RPMI8226 (cell line): ENCODE data around the gene P4HTM.

Experiments
- DNase-seq: peaks from one replicate; pipeline ENCODE4 v3.0.0-alpha.2; 2015

The P4HTM gene

DNA sequence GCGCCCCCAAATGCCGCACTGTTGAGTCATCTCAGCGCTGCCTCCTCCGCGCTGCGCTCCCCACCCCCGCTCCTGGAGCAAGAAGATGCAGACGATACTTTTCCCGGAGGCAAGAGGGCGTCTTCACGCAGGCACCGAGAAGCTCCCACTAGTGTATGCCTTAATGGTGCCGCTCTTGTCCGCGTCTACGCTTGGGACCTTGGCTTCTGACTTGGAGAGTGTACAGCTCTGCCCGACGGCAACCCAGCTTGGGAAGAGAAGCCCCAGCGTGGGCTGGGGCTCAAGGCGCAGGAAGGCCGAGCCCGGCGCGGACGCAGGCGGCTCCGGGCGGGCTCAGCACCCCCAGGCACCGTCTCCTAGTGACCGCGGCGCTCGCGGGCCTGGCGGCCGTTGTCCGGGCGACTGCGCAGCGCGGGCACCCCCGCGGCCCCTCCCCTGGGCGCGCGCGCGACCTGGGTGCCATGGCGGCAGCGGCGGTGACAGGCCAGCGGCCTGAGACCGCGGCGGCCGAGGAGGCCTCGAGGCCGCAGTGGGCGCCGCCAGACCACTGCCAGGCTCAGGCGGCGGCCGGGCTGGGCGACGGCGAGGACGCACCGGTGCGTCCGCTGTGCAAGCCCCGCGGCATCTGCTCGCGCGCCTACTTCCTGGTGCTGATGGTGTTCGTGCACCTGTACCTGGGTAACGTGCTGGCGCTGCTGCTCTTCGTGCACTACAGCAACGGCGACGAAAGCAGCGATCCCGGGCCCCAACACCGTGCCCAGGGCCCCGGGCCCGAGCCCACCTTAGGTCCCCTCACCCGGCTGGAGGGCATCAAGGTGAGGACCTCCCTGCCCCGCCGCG lies at the start of gene P4HTM:
TSS of gene P4HTM (plus strand) at position 446 of the 840 bp plus-strand sequence. CDS start at position 462, 16 bp downstream.
- peak; percentile 85 for DNase-seq

- no peak for DNase-seq
Measured at GRCh38 chr3:48945432-48945831, 44.6 kb upstream of the P4HTM start.

- no peak for DNase-seq
Measured at GRCh38 chr3:48945891-48946549, 44.0 kb upstream of the P4HTM start.

GRCh38 chr3:48949376-48949717 lies 40.7 kb upstream of the P4HTM start:
- no peak for DNase-seq

GRCh38 chr3:48950051-48950450 lies 40.0 kb upstream of the P4HTM start:
- no peak for DNase-seq

DNA sequence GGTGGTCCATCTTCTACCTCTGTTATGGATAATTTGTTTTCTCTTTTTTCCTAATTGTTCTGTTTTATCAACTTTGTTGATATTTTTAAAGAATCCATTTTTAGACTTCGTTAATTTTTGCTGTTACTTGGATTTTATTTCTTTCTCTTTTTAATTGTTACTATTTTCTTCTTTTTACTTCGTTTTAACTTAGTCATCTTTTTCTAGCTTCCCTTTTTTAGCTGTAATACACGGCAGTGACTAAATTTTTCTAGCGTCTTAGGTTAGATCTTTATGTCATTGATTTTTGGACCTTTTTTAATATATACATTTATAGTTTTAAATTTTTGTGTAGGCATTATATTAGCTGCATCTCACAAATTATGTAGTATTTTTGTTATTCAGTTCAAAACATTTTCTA lies 38.3 kb upstream of the P4HTM start:
- DNase-seq: no peak

GRCh38 chr3:48952510-48953118 lies 37.4 kb upstream of the P4HTM start:
- peak; percentile 17 for DNase-seq

GRCh38 chr3:48957006-48957705 lies 32.9 kb upstream of the P4HTM start:
- DNase-seq: no peak

GRCh38 chr3:48960841-48961413 lies 29.1 kb upstream of the P4HTM start:
- no peak for DNase-seq

DNA sequence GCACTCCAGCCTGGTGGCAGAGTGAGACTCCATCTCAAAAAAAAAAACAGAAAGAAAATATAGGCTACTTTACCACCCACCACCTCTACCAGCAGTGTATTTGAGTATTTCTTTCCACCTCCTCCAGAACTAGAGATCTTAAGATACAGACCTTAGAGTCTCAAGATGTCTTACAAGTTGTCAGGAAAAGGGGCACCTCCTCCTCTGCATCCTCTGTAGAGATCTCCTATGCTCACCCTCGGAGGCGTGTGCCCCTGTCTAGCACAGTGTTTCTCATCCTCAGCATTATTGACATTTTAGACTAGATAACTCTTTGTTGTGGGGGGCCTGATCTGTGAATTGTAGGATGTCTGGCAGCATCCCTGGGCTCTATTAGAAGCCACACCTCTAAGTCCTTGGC lies 27.7 kb upstream of the P4HTM start:
- DNase-seq: no peak

GRCh38 chr3:48962939-48963338 lies 27.1 kb upstream of the P4HTM start:
- no peak for DNase-seq

DNA sequence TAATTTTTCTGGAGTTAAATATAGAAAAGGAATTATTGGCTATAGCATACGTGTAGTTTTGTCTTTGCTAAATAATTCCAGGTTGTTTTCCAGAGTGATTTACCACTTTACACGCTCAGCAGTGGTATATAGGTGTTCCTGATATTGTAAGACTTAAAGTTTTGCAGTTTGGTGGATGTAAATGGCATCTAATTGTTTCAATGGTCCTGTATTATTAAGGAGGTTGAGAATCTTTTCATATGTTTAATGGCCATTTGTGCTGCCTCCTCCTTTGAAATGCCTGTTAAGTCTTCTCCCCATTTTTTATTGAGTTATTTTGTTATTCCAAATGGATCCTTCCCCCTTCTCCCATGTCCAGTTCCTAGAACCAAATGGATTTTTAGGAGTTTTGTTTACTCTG lies 26.4 kb upstream of the P4HTM start:
- DNase-seq: no peak

- no peak for DNase-seq
Measured at GRCh38 chr3:48966367-48966766, 23.7 kb upstream of the P4HTM start.

DNA sequence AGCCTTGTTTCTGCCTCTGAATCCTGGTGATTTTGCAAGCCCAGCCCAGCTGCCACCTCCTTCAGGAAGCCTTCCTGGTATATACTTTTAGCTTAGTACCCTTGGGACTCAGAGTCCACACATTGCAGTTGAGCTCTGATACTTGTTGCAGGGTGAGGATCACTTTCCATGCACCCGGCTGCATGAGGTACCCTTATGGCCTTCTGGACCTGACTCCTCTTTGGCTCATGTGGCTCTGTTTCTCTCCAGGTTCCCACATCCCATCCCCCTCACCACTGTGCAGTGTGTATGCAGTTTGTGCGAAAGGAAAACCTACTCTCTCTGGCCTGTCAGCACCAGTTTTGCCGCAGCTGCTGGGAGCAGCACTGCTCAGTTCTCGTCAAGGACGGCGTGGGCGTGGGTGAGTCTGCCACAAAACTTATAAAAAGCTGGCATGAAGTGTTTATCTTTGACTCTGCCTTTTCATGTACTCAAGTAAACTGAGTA lies 23.1 kb upstream of the P4HTM start:
- no peak for DNase-seq

GRCh38 chr3:48970586-48970985 lies 19.5 kb upstream of the P4HTM start:
- DNase-seq: no peak

DNA sequence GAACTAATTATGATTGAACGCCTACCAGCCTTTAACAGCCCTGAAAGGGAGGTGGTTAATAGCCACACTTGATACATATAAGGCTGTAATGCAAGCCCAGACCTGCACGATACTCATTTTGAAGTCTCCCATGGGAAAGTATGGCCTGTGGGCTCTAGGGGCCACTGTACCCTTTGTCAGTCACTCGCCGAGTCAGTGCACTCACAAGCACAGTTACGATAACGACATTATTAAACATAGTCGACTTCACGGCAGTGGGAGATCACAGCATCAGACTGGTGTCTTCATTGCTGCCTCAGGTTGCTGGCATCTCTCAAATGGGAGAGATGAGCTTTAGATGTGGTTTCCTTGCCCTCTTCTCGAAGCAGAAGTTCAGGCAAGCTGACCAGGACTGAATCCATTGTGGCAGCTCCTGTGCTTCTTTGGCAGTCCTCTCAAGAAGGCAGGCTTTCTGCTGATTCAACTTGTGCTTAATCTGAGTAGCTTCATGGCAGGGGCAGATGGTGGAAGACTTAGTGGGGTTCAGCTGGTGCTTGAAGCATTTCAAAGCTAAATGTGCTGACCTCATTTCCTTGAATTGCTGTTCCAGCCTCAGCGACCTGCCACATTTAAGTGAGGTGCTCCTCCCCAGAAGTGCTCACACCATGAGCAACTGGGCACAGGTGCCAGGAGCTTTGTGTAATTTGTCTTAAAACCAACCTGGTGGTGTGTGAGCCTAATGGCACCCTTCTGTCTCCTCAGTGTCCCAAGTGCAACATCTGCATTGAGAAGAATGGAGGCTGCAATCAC lies 15.8 kb upstream of the P4HTM start:
- DNase-seq: peak; percentile 18

- DNase-seq: no peak
Measured at GRCh38 chr3:48979451-48979850, 10.6 kb upstream of the P4HTM start.

GRCh38 chr3:48980295-48980694 lies 9.7 kb upstream of the P4HTM start:
- DNase-seq: no peak

DNA sequence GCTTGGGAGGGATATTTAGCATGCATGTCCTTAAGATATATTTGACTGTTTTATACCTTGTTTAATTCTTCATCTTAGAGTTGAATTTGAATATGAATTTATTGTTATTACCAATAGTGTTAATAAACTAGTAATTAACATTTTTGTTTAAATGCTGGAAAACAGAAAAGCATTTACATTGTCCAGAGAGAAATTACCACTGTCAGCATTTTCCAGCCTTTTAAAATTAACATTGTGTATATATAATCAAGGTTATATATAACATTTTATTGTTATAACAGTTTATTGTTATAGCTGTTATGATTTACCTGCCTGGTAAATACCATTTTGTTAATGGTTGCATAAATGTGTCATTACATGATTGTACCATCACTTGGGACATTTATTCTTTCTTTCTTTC lies 8.0 kb upstream of the P4HTM start:
- no peak for DNase-seq

DNA sequence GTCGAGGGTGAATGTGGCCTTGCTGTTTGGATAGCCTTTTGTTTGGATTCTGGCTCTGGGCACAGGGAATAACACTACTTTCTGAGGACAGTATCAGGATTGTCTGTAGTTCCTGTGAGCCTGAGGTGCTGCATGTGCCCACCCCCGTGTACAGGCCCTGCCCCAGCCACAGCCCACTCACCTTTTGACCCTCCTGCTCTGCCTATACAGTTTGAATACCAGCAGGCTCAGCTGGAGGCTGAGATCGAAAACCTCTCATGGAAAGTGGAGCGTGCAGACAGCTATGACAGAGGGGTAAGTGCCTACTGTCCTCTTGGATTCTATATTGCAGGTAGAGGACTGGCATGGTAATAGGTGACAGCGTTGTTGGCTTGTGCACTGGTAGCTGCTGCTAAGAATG lies 7.4 kb upstream of the P4HTM start:
- no peak for DNase-seq

GRCh38 chr3:48983096-48983495 lies 6.9 kb upstream of the P4HTM start:
- DNase-seq: no peak

GRCh38 chr3:48984663-48985062 lies 5.4 kb upstream of the P4HTM start:
- no peak for DNase-seq
